HG03521 (cell line): ENCODE measurements around the gene VDAC2.
"Not testable (repeated sequence)": the region's sequence is repeated elsewhere in the genome, so short reads cannot be mapped to it uniquely, and the experiment has no call there.

ENCODE experiments used
- ATAC-seq: cut with Tn5 transposase; IDR thresholded peaks from one replicate; pipeline ENCODE4 v1.9.1; 2021; ENCODE audit warnings: mild to moderate bottlenecking, moderate library complexity; ENCODE audit not compliant: unreplicated experiment

VDAC2 gene

GRCh38 chr10:75210282-75211006, at the start of gene VDAC2:
VDAC2 (plus strand) TSS chr10:75210796; CDS start chr10:75211159, 363 bp downstream.
- ATAC-seq = peak; percentile 91

- peak; percentile 74 for ATAC-seq
Observed at GRCh38 chr10:75165684-75166622, 44.6 kb upstream of the VDAC2 start.

- ATAC-seq = no peak
Observed at GRCh38 chr10:75166623-75166972, 44.0 kb upstream of the VDAC2 start.

- no peak for ATAC-seq
Observed at GRCh38 chr10:75168275-75168674, 42.3 kb upstream of the VDAC2 start.

- ATAC-seq = no peak
Observed at GRCh38 chr10:75170215-75170614, 40.4 kb upstream of the VDAC2 start.

- no peak for ATAC-seq
Observed at GRCh38 chr10:75175046-75175445, 35.5 kb upstream of the VDAC2 start.

- ATAC-seq = no peak
Observed at GRCh38 chr10:75176046-75176445, 34.5 kb upstream of the VDAC2 start.

GRCh38 chr10:75176736-75177135, 33.9 kb upstream of the VDAC2 start:
- ATAC-seq = no peak

- no peak for ATAC-seq
Observed at GRCh38 chr10:75179657-75180177, 30.9 kb upstream of the VDAC2 start.

GRCh38 chr10:75180592-75180991, 30.0 kb upstream of the VDAC2 start:
- ATAC-seq = no peak

- no peak for ATAC-seq
Observed at GRCh38 chr10:75181073-75181472, 29.5 kb upstream of the VDAC2 start.

- no peak for ATAC-seq
Observed at GRCh38 chr10:75186310-75186709, 24.3 kb upstream of the VDAC2 start.

GRCh38 chr10:75187961-75188426, 22.6 kb upstream of the VDAC2 start:
- ATAC-seq = peak; percentile 46

GRCh38 chr10:75188522-75188921, 22.1 kb upstream of the VDAC2 start:
- ATAC-seq = not testable (repeated sequence)

GRCh38 chr10:75189266-75190096, 21.1 kb upstream of the VDAC2 start:
- ATAC-seq = no peak

- ATAC-seq = no peak
Observed at GRCh38 chr10:75191821-75192568, 18.6 kb upstream of the VDAC2 start.

- ATAC-seq = not testable (repeated sequence)
Observed at GRCh38 chr10:75194625-75195024, 16.0 kb upstream of the VDAC2 start.

GRCh38 chr10:75195035-75195763, 15.4 kb upstream of the VDAC2 start:
- ATAC-seq = no peak

- no peak for ATAC-seq
Observed at GRCh38 chr10:75197066-75197465, 13.5 kb upstream of the VDAC2 start.
